ENCODE measurements around the gene DNAJA1.
"Not testable (repeated sequence)": the region's sequence is repeated elsewhere in the genome, so short reads cannot be mapped to it uniquely, and the experiment has no call there.

The DNAJA1 gene

GRCh38 chr9:33081128-33081851, 56.2 kb downstream of the DNAJA1 start:
- Histone ChIP-seq H3K27me3 (ENCODE audit: control insufficient read depth, insufficient read depth, low read length, poor library complexity, severe bottlenecking) (peaks cover 4% of the 10 kb centered on the region), H3K27ac (ENCODE audit: insufficient read depth, low read depth, low read length, poor library complexity, severe bottlenecking) (no peak overlapping the region), H3K4me3 (ENCODE audit: insufficient read depth, low read depth, low read length) (peak overlapping the region; percentile 13), H3K9me3 (ENCODE audit: control insufficient read depth, low read length) (no peaks in the 10 kb centered on the region), H3K4me1 (ENCODE audit: control insufficient read depth, insufficient read depth, low read length) (peaks cover 5% of the 10 kb centered on the region), H3K36me3 (ENCODE audit: control insufficient read depth, insufficient read depth, low read length) (no peaks in the 10 kb centered on the region)
- 24 to 28% methylated on average over 8 to 9 of the region's 9 CpGs for WGBS, 2 experiments

GRCh38 chr9:33082128-33082527, 57.1 kb downstream of the DNAJA1 start:
- no peak overlapping the region for H3K27ac ChIP-seq (ENCODE audit: insufficient read depth, low read depth, low read length, poor library complexity, severe bottlenecking)
- H3K9me3 ChIP-seq (ENCODE audit: control insufficient read depth, low read length) = no peaks in the 10 kb centered on the region
- peaks cover 4% of the 10 kb centered on the region for H3K27me3 ChIP-seq (ENCODE audit: control insufficient read depth, insufficient read depth, low read length, poor library complexity, severe bottlenecking)
- H3K4me3 ChIP-seq (ENCODE audit: insufficient read depth, low read depth, low read length) = no peak overlapping the region
- 85 to 91% methylated on average over 5 of the region's 5 CpGs for WGBS, 2 experiments
- peaks cover 5% of the 10 kb centered on the region for H3K4me1 ChIP-seq (ENCODE audit: control insufficient read depth, insufficient read depth, low read length)
- no peaks in the 10 kb centered on the region for H3K36me3 ChIP-seq (ENCODE audit: control insufficient read depth, insufficient read depth, low read length)

- Histone ChIP-seq H3K27me3 (ENCODE audit: control insufficient read depth, insufficient read depth, low read length, poor library complexity, severe bottlenecking) (peaks cover 4% of the 10 kb centered on the region), H3K27ac (ENCODE audit: insufficient read depth, low read depth, low read length, poor library complexity, severe bottlenecking) (no peak overlapping the region), H3K9me3 (ENCODE audit: control insufficient read depth, low read length) (no peaks in the 10 kb centered on the region), H3K4me1 (ENCODE audit: control insufficient read depth, insufficient read depth, low read length) (peaks cover 5% of the 10 kb centered on the region), H3K4me3 (ENCODE audit: insufficient read depth, low read depth, low read length) (no peak overlapping the region), H3K36me3 (ENCODE audit: control insufficient read depth, insufficient read depth, low read length) (no peaks in the 10 kb centered on the region)
- WGBS, 2 experiments = 82 to 83% methylated on average over 6 of the region's 8 CpGs
Measured at GRCh38 chr9:33082538-33083326, 57.7 kb downstream of the DNAJA1 start.

- H3K36me3 ChIP-seq (ENCODE audit: control insufficient read depth, insufficient read depth, low read length) = not testable (repeated sequence)
- 90 to 94% methylated on average over 9 of the region's 9 CpGs for WGBS, 2 experiments
Measured at GRCh38 chr9:33085672-33086071, 60.6 kb downstream of the DNAJA1 start.

More at GRCh38 chr9:33085672-33086071, 60.6 kb downstream of the DNAJA1 start:
- not testable (repeated sequence) for H3K27ac ChIP-seq (ENCODE audit: insufficient read depth, low read depth, low read length, poor library complexity, severe bottlenecking); H3K27me3 ChIP-seq (ENCODE audit: control insufficient read depth, insufficient read depth, low read length, poor library complexity, severe bottlenecking); H3K4me3 ChIP-seq (ENCODE audit: insufficient read depth, low read depth, low read length); H3K9me3 ChIP-seq (ENCODE audit: control insufficient read depth, low read length); H3K4me1 ChIP-seq (ENCODE audit: control insufficient read depth, insufficient read depth, low read length)
